ENCODE data around the gene SCNN1B.
"Not testable (repeated sequence)": the region's sequence is repeated elsewhere in the genome, so short reads cannot be mapped to it uniquely, and the experiment has no call there.

Gene SCNN1B

GRCh38 chr16:23302045-23302956 lies at the start of gene SCNN1B:
Gene SCNN1B (plus strand): TSS chr16:23302302. CDS start chr16:23348600, 46,298 bp downstream.
- Histone ChIP-seq H3K9me3 (ENCODE audit: control insufficient read depth, insufficient read depth, low read length) (no peaks in the 10 kb centered on the region), H3K4me1 (ENCODE audit: insufficient read depth, low read length) (no peaks in the 10 kb centered on the region), H3K9ac (ENCODE audit: low read depth, low read length) (peak within 1 kb of the TSS; percentile 53; the same call in 1 of the 2 replicates), H3K36me3 (ENCODE audit: insufficient read depth, low read length) (no peaks in the 10 kb centered on the region)

GRCh38 chr16:23252310-23252709 lies 49.8 kb upstream of the SCNN1B start:
- Histone ChIP-seq H3K9me3 (ENCODE audit: control insufficient read depth, insufficient read depth, low read length) (no peaks in the 10 kb centered on the region), H3K9ac (ENCODE audit: low read depth, low read length) (no peak overlapping the region), H3K4me1 (ENCODE audit: insufficient read depth, low read length) (no peaks in the 10 kb centered on the region), H3K36me3 (ENCODE audit: insufficient read depth, low read length) (no peaks in the 10 kb centered on the region)

- not testable (repeated sequence) for H3K4me1 ChIP-seq (ENCODE audit: insufficient read depth, low read length); H3K9ac ChIP-seq (ENCODE audit: low read depth, low read length); H3K36me3 ChIP-seq (ENCODE audit: insufficient read depth, low read length); H3K9me3 ChIP-seq (ENCODE audit: control insufficient read depth, insufficient read depth, low read length)
Measured at GRCh38 chr16:23253650-23254049, 48.5 kb upstream of the SCNN1B start.

- no peaks in the 10 kb centered on the region for H3K4me1 ChIP-seq (ENCODE audit: insufficient read depth, low read length)
- no peaks in the 10 kb centered on the region for H3K36me3 ChIP-seq (ENCODE audit: insufficient read depth, low read length)
Measured at GRCh38 chr16:23254338-23254737, 47.8 kb upstream of the SCNN1B start.

GRCh38 chr16:23255000-23255399 lies 47.1 kb upstream of the SCNN1B start:
- Histone ChIP-seq H3K36me3 (ENCODE audit: insufficient read depth, low read length) (no peaks in the 10 kb centered on the region), H3K9me3 (ENCODE audit: control insufficient read depth, insufficient read depth, low read length) (no peaks in the 10 kb centered on the region), H3K9ac (ENCODE audit: low read depth, low read length) (no peak overlapping the region), H3K4me1 (ENCODE audit: insufficient read depth, low read length) (no peaks in the 10 kb centered on the region)

More at GRCh38 chr16:23254338-23254737, 47.8 kb upstream of the SCNN1B start:
- no peaks in the 10 kb centered on the region for H3K9me3 ChIP-seq (ENCODE audit: control insufficient read depth, insufficient read depth, low read length)
- H3K9ac ChIP-seq (ENCODE audit: low read depth, low read length) = no peak overlapping the region

- Histone ChIP-seq H3K4me1 (ENCODE audit: insufficient read depth, low read length) (no peaks in the 10 kb centered on the region), H3K9ac (ENCODE audit: low read depth, low read length) (no peak overlapping the region), H3K36me3 (ENCODE audit: insufficient read depth, low read length) (no peaks in the 10 kb centered on the region), H3K9me3 (ENCODE audit: control insufficient read depth, insufficient read depth, low read length) (no peaks in the 10 kb centered on the region)
Measured at GRCh38 chr16:23256440-23256839, 45.7 kb upstream of the SCNN1B start.

GRCh38 chr16:23257682-23258081 lies 44.4 kb upstream of the SCNN1B start:
- Histone ChIP-seq H3K9me3 (ENCODE audit: control insufficient read depth, insufficient read depth, low read length) (no peaks in the 10 kb centered on the region), H3K36me3 (ENCODE audit: insufficient read depth, low read length) (no peaks in the 10 kb centered on the region), H3K4me1 (ENCODE audit: insufficient read depth, low read length) (no peaks in the 10 kb centered on the region), H3K9ac (ENCODE audit: low read depth, low read length) (no peak overlapping the region)

GRCh38 chr16:23258919-23259237 lies 43.2 kb upstream of the SCNN1B start:
- no peak overlapping the region for H3K9ac ChIP-seq (ENCODE audit: low read depth, low read length)
- H3K9me3 ChIP-seq (ENCODE audit: control insufficient read depth, insufficient read depth, low read length) = no peaks in the 10 kb centered on the region
- no peaks in the 10 kb centered on the region for H3K36me3 ChIP-seq (ENCODE audit: insufficient read depth, low read length)
- no peaks in the 10 kb centered on the region for H3K4me1 ChIP-seq (ENCODE audit: insufficient read depth, low read length)

- Histone ChIP-seq H3K4me1 (ENCODE audit: insufficient read depth, low read length) (no peaks in the 10 kb centered on the region), H3K9me3 (ENCODE audit: control insufficient read depth, insufficient read depth, low read length) (no peaks in the 10 kb centered on the region), H3K9ac (ENCODE audit: low read depth, low read length) (no peak overlapping the region), H3K36me3 (ENCODE audit: insufficient read depth, low read length) (no peaks in the 10 kb centered on the region)
Measured at GRCh38 chr16:23267647-23268046, 34.5 kb upstream of the SCNN1B start.

GRCh38 chr16:23268561-23268960 lies 33.5 kb upstream of the SCNN1B start:
- H3K4me1 ChIP-seq (ENCODE audit: insufficient read depth, low read length) = no peaks in the 10 kb centered on the region
- no peak overlapping the region for H3K9ac ChIP-seq (ENCODE audit: low read depth, low read length)
- no peaks in the 10 kb centered on the region for H3K36me3 ChIP-seq (ENCODE audit: insufficient read depth, low read length)
- no peaks in the 10 kb centered on the region for H3K9me3 ChIP-seq (ENCODE audit: control insufficient read depth, insufficient read depth, low read length)

- Histone ChIP-seq H3K9me3 (ENCODE audit: control insufficient read depth, insufficient read depth, low read length) (no peaks in the 10 kb centered on the region), H3K9ac (ENCODE audit: low read depth, low read length) (no peak overlapping the region), H3K4me1 (ENCODE audit: insufficient read depth, low read length) (no peaks in the 10 kb centered on the region)
Measured at GRCh38 chr16:23269248-23269953, 32.7 kb upstream of the SCNN1B start.

GRCh38 chr16:23270654-23271053 lies 31.4 kb upstream of the SCNN1B start:
- Histone ChIP-seq H3K9ac (ENCODE audit: low read depth, low read length) (no peak overlapping the region), H3K4me1 (ENCODE audit: insufficient read depth, low read length) (no peaks in the 10 kb centered on the region), H3K9me3 (ENCODE audit: control insufficient read depth, insufficient read depth, low read length) (no peaks in the 10 kb centered on the region), H3K36me3 (ENCODE audit: insufficient read depth, low read length) (no peaks in the 10 kb centered on the region)

More at GRCh38 chr16:23269248-23269953, 32.7 kb upstream of the SCNN1B start:
- H3K36me3 ChIP-seq (ENCODE audit: insufficient read depth, low read length) = no peaks in the 10 kb centered on the region

- no peak overlapping the region for H3K9ac ChIP-seq (ENCODE audit: low read depth, low read length)
- no peaks in the 10 kb centered on the region for H3K9me3 ChIP-seq (ENCODE audit: control insufficient read depth, insufficient read depth, low read length)
- peaks cover 5% of the 10 kb centered on the region; the same call in 1 of the 2 replicates for H3K4me1 ChIP-seq (ENCODE audit: insufficient read depth, low read length)
- H3K36me3 ChIP-seq (ENCODE audit: insufficient read depth, low read length) = no peaks in the 10 kb centered on the region
Measured at GRCh38 chr16:23274968-23275367, 27.1 kb upstream of the SCNN1B start.

- no peak overlapping the region for H3K9ac ChIP-seq (ENCODE audit: low read depth, low read length)
- H3K4me1 ChIP-seq (ENCODE audit: insufficient read depth, low read length) = peaks cover 10% of the 10 kb centered on the region; the same call in 1 of the 2 replicates
- no peaks in the 10 kb centered on the region for H3K9me3 ChIP-seq (ENCODE audit: control insufficient read depth, insufficient read depth, low read length)
- H3K36me3 ChIP-seq (ENCODE audit: insufficient read depth, low read length) = no peaks in the 10 kb centered on the region
Measured at GRCh38 chr16:23276821-23277220, 25.3 kb upstream of the SCNN1B start.

GRCh38 chr16:23278031-23278430 lies 24.1 kb upstream of the SCNN1B start:
- no peaks in the 10 kb centered on the region for H3K9me3 ChIP-seq (ENCODE audit: control insufficient read depth, insufficient read depth, low read length)
- peaks cover 10% of the 10 kb centered on the region; the same call in 1 of the 2 replicates for H3K4me1 ChIP-seq (ENCODE audit: insufficient read depth, low read length)
- no peak overlapping the region for H3K9ac ChIP-seq (ENCODE audit: low read depth, low read length)
- no peaks in the 10 kb centered on the region for H3K36me3 ChIP-seq (ENCODE audit: insufficient read depth, low read length)
